PC-9 (cell line): Measurements from ENCODE around the gene LRRC72. TPM values are rescaled to one million over a fixed set of nuclear protein-coding genes. Genes with fewer than 3 reads are reported as not detected.

Source experiments
- BruUV-seq: library from RNA; stranded (reverse); fragments of 400-500 nt; replicated peaks from 2 replicates; lab custom pipeline; 2021; lab: Mats Ljungman, UMichigan
- CTCF ChIA-PET: fragments of 300-600 bp; sonication (Branson Sonifier 250); formaldehyde crosslinking; loops from one replicate; lab custom pipeline; 2022; ENCODE audit warnings: antibody characterized with exemption; lab: Charles Lee
- POLR2A ChIA-PET: fragments of 300-600 bp; sonication (Branson Sonifier 250); formaldehyde crosslinking; loops from one replicate; lab custom pipeline; 2022; ENCODE audit warnings: antibody characterized with exemption; ENCODE audit not compliant: unreplicated experiment; lab: Charles Lee
- DNase-seq, 2 experiments: peaks; one replicate each; pipeline versions ENCODE4 v3.0.0 to v3.0.0-alpha.2; 2015 to 2022; ENCODE audit warnings: mixed read lengths in 1 of 2
- H2AFZ ChIP-seq: fragments of 200-600 bp; sonication (generic); 2 replicates; pipeline ENCODE4 v1.8.1; 2017; ENCODE audit warnings: antibody characterized with exemption
- H3F3A ChIP-seq: fragments of 200-600 bp; sonication (generic); 2 replicates; pipeline ENCODE4 v1.8.1; 2017; ENCODE audit warnings: antibody characterized with exemption, mild to moderate bottlenecking, low read depth; ENCODE audit not compliant: insufficient read depth
- H3K27ac ChIP-seq: fragments of 200-600 bp; sonication (generic); 2 replicates; pipeline ENCODE4 v1.6.1; 2016; ENCODE audit warnings: mixed run types
- H3K27me3 ChIP-seq: fragments of 200-600 bp; sonication (generic); 2 replicates; pipeline ENCODE4 v1.6.1; 2016; ENCODE audit warnings: low read depth, mixed run types; ENCODE audit not compliant: insufficient read depth
- H3K36me3 ChIP-seq: fragments of 200-600 bp; sonication (generic); 2 replicates; pipeline ENCODE4 v1.6.1; 2016; ENCODE audit warnings: low read depth, mixed run types
- H3K4me1 ChIP-seq: fragments of 200-600 bp; sonication (generic); replicated peaks from 2 replicates; pipeline ENCODE4 v1.6.1; 2016; ENCODE audit warnings: mixed run types; ENCODE audit not compliant: insufficient read depth
- H3K4me2 ChIP-seq: fragments of 200-600 bp; sonication (generic); 2 replicates; pipeline ENCODE4 v1.6.1; 2017; ENCODE audit warnings: mixed run types
- H3K4me3 ChIP-seq: fragments of 200-600 bp; sonication (generic); 2 replicates; pipeline ENCODE4 v1.6.1; 2016; ENCODE audit warnings: mixed run types
- H3K79me2 ChIP-seq: fragments of 200-600 bp; sonication (generic); 2 replicates; pipeline ENCODE4 v1.6.1; 2017; ENCODE audit warnings: low read depth, mixed run types
- H3K9me2 ChIP-seq: fragments of 200-600 bp; sonication (generic); 2 replicates; pipeline ENCODE4 v1.8.1; 2017; ENCODE audit warnings: mild to moderate bottlenecking; ENCODE audit not compliant: insufficient read depth
- H3K9me3 ChIP-seq: fragments of 200-600 bp; sonication (generic); 2 replicates; pipeline ENCODE4 v1.8.1; 2016; ENCODE audit warnings: low read depth; ENCODE audit not compliant: insufficient read depth
- H4K20me1 ChIP-seq: fragments of 200-600 bp; sonication (generic); 2 replicates; pipeline ENCODE4 v1.8.1; 2017; ENCODE audit not compliant: insufficient read depth
- CTCF ChIP-seq: fragments of 200-600 bp; sonication (generic); conservative IDR thresholded peaks from 2 replicates; pipeline ENCODE4 v1.6.1; 2017; ENCODE audit warnings: mixed run types, antibody characterized with exemption, mild to moderate bottlenecking, moderate library complexity
- EZH2 ChIP-seq: fragments of 200-600 bp; sonication (generic); IDR thresholded peaks from 2 replicates; pipeline ENCODE4 v1.8.0; 2017; ENCODE audit warnings: antibody characterized with exemption, low read depth
- intact Hi-C: fragments of 100-400 bp; cut with micrococcal nuclease; formaldehyde crosslinking; loops from one replicate; pipeline ENCODE4 v1.10.0; 2022; ENCODE audit not compliant: unreplicated experiment
- total RNA-seq: library from RNA; stranded (reverse); gene quantifications from 2 replicates; pipeline ENCODE4 v1.2.3, GENCODE V29; 2021

Gene LRRC72
- total RNA-seq, 1 experiment from 2014 or later = not detected

- intact Hi-C loops = no loop called here
- H3K4me2 ChIP-seq = no peak overlapping the region
- no TSS peak for BruUV-seq
- H3K4me1 ChIP-seq = no peaks in the 10 kb centered on the region
- no peak overlapping the region for H3K27ac ChIP-seq
- no peaks in the 10 kb centered on the region for H3K79me2 ChIP-seq
- H3K36me3 ChIP-seq = no peaks in the 10 kb centered on the region
- no peak overlapping the region for H2AFZ ChIP-seq
- H3F3A ChIP-seq = no peaks in the 10 kb centered on the region
- H3K9me3 ChIP-seq = no peaks in the 10 kb centered on the region
- H3K9me2 ChIP-seq = no peaks in the 10 kb centered on the region
- H4K20me1 ChIP-seq = no peaks in the 10 kb centered on the region
- TF ChIP-seq EZH2 = no peak
- no peak for TF ChIP-seq CTCF
- ChIA-PET POLR2A (no interaction called here), CTCF (no interaction called here)
- DNase-seq = no peak
- no peaks in the 10 kb centered on the region for H3K27me3 ChIP-seq
- no peak overlapping the region for H3K4me3 ChIP-seq
Observed at GRCh38 chr7:16585540-16585939, 58.9 kb downstream of the LRRC72 start.

DNA sequence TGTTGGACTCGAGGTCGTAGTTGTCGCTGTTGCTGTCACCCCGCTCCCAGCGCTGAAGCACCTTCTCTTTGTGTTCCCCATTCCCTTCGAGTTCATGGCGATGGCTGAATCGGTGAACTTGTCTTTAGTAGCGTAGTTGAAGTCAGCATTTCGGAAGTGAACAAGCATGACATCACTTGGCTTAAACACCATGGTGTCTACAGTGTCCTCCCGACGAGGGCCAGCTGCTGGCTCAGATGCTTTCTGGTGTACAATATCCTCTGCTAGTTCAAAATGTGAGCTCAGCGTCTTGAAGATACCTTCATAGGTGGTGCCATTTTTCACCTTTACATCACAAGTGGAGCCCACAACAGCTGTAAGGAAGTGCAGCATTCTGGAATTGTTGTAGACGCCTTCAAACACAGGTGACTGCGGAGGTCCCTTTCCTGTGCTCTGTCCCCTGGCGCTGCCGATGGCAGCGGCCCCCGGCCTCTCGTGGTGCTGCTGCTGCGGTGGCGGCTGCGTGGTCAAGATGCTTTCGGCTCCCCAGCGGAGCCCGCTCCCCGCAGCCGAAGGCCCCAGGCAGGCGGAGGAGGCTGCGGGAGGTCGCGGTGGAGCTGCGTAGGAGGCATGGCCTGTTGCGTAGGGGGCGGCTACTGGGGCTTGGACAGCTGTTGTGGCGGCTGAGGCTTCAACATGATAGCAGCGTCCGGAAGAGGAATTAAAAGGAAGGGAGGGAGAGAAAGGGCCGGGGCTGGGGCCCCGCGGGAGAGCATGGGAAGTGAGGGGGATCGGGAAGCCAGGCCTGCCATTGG lies 59.7 kb downstream of the LRRC72 start:
- POLR2A ChIA-PET = no interaction called here

DNA sequence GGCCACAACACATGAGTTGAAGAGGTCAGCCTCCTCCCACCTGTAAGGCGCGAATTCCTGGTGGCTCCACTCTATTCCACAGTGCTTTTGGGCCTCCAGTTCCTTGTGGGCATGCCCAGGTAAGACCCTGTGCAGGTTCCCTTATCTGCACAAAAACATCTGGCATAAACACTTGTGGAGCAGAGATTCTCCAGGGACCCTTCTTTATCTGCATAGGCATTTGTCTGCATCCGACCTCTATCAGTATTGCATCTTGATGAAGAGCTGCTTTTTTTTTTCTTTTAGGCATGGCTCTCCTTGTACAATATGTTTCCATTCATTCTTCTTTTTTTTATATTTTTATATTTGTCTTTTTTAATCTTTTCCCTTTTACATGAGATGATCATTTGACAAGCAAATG lies 60.5 kb downstream of the LRRC72 start:
- no TSS peak for BruUV-seq
- Histone ChIP-seq H2AFZ (no peak overlapping the region), H3K4me2 (no peak overlapping the region), H3K9me2 (no peaks in the 10 kb centered on the region), H3K27me3 (no peaks in the 10 kb centered on the region), H3K36me3 (no peaks in the 10 kb centered on the region), H3K27ac (no peak overlapping the region), H4K20me1 (no peaks in the 10 kb centered on the region), H3K4me3 (no peak overlapping the region), H3K9me3 (no peaks in the 10 kb centered on the region), H3K4me1 (no peaks in the 10 kb centered on the region), H3K79me2 (no peaks in the 10 kb centered on the region), H3F3A (no peaks in the 10 kb centered on the region)
- no peak for DNase-seq
- POLR2A ChIA-PET = no interaction called here
- CTCF ChIA-PET = interaction anchor here (0.7 kb wide), 1 partner anchor 372 kb away, joined by 9 read pairs; no protein-coding TSS in a partner anchor
- intact Hi-C loops = no loop called here
- TF ChIP-seq CTCF (no peak), EZH2 (no peak)

More for the DNA sequence above, 59.7 kb downstream of the LRRC72 start:
- no peak overlapping the region for H3K4me3 ChIP-seq
- H3K36me3 ChIP-seq = no peaks in the 10 kb centered on the region
- H3K9me2 ChIP-seq = no peaks in the 10 kb centered on the region
- H4K20me1 ChIP-seq = no peaks in the 10 kb centered on the region
- H3K4me2 ChIP-seq = no peak overlapping the region
- CTCF ChIA-PET = no interaction called here
- H3K4me1 ChIP-seq = no peaks in the 10 kb centered on the region
- intact Hi-C loops = no loop called here
- no peak for TF ChIP-seq CTCF
- no peak for TF ChIP-seq EZH2
- H3K9me3 ChIP-seq = no peaks in the 10 kb centered on the region
- DNase-seq = no peak
- H3F3A ChIP-seq = no peaks in the 10 kb centered on the region
- BruUV-seq = no TSS peak
- no peak overlapping the region for H2AFZ ChIP-seq
- H3K79me2 ChIP-seq = no peaks in the 10 kb centered on the region
- no peaks in the 10 kb centered on the region for H3K27me3 ChIP-seq
- no peak overlapping the region for H3K27ac ChIP-seq
